ENCODE results near the gene ZBTB33.

- TF ChIP-seq, protein P1, sequence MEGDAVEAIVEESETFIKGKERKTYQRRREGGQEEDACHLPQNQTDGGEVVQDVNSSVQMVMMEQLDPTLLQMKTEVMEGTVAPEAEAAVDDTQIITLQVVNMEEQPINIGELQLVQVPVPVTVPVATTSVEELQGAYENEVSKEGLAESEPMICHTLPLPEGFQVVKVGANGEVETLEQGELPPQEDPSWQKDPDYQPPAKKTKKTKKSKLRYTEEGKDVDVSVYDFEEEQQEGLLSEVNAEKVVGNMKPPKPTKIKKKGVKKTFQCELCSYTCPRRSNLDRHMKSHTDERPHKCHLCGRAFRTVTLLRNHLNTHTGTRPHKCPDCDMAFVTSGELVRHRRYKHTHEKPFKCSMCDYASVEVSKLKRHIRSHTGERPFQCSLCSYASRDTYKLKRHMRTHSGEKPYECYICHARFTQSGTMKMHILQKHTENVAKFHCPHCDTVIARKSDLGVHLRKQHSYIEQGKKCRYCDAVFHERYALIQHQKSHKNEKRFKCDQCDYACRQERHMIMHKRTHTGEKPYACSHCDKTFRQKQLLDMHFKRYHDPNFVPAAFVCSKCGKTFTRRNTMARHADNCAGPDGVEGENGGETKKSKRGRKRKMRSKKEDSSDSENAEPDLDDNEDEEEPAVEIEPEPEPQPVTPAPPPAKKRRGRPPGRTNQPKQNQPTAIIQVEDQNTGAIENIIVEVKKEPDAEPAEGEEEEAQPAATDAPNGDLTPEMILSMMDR (IDR thresholded peaks at IDR 0.05) = no peak
- TF ChIP-seq POLR2A (IDR thresholded peaks at IDR 0.05) (no peak), EP300 (IDR thresholded peaks at IDR 0.05) (no peak)
These were observed 49.8 kb upstream of the ZBTB33 start for GRCh38 chrX:120200851-120201250.
